A673 (cell line): ENCODE results near the gene ZBTB1. TPM values are rescaled to one million over a fixed set of nuclear protein-coding genes. Genes with fewer than 3 reads are reported as not detected.

Experiments used
- BruUV-seq: library from RNA; stranded (reverse); fragments of 400-500 nt; replicated peaks from 2 replicates; lab custom pipeline; 2021; lab: Mats Ljungman, UMichigan
- CTCF ChIA-PET: fragments of 300-600 bp; sonication (Branson Sonifier 250); formaldehyde crosslinking; loops from one replicate; lab custom pipeline; 2022; ENCODE audit warnings: antibody characterized with exemption; lab: Charles Lee
- POLR2A ChIA-PET: fragments of 300-600 bp; sonication (Branson Sonifier 250); formaldehyde crosslinking; loops from one replicate; lab custom pipeline; 2022; ENCODE audit warnings: antibody characterized with exemption; ENCODE audit not compliant: low non-redundant PET; lab: Charles Lee
- DNase-seq: peaks from one replicate; pipeline ENCODE4 v3.0.0-alpha.2; 2015; ENCODE audit warnings: low spot score
- H3K27ac ChIP-seq: fragments of 200-600 bp; sonication (generic); 2 replicates; pipeline ENCODE4 v1.5.1; 2016; ENCODE audit warnings: mixed run types, low read depth, mild to moderate bottlenecking, mixed read lengths, antibody characterized with exemption, low read length; ENCODE audit not compliant: poor library complexity, severe bottlenecking
- H3K27me3 ChIP-seq: fragments of 200-600 bp; sonication (generic); replicated peaks from 2 replicates; pipeline ENCODE4 v1.6.1; 2017; ENCODE audit warnings: mixed run types, low read depth, mild to moderate bottlenecking, mixed read lengths, antibody characterized with exemption, low read length; ENCODE audit not compliant: insufficient read depth, poor library complexity
- H3K36me3 ChIP-seq: fragments of 200-600 bp; sonication (generic); 2 replicates; pipeline ENCODE4 v1.6.1; 2016; ENCODE audit warnings: mixed run types, mild to moderate bottlenecking, mixed read lengths, antibody characterized with exemption, low read length; ENCODE audit not compliant: insufficient read depth, poor library complexity, severe bottlenecking
- H3K4me1 ChIP-seq: fragments of 200-600 bp; sonication (generic); 2 replicates; pipeline ENCODE4 v1.6.1; 2017; ENCODE audit warnings: mixed run types, mild to moderate bottlenecking, mixed read lengths, antibody characterized with exemption, low read length; ENCODE audit not compliant: insufficient read depth, poor library complexity, severe bottlenecking
- H3K4me3 ChIP-seq: fragments of 200-600 bp; sonication (generic); 2 replicates; pipeline ENCODE4 v1.5.1; 2016; ENCODE audit warnings: low read depth, mixed run types, mild to moderate bottlenecking, mixed read lengths, low read length; ENCODE audit not compliant: poor library complexity, severe bottlenecking
- H3K9me3 ChIP-seq: fragments of 200-600 bp; sonication (generic); 2 replicates; pipeline ENCODE4 v1.6.1; 2016; ENCODE audit warnings: mixed run types, low read depth, mild to moderate bottlenecking, mixed read lengths, antibody characterized with exemption, low read length; ENCODE audit not compliant: poor library complexity, severe bottlenecking
- EZH2 ChIP-seq: fragments of 200-600 bp; sonication (generic); IDR thresholded peaks from 2 replicates; pipeline ENCODE4 v1.6.1; 2017; ENCODE audit warnings: borderline replicate concordance, low read depth, mild to moderate bottlenecking, mixed read lengths, antibody characterized with exemption, low read length; ENCODE audit not compliant: poor library complexity, severe bottlenecking
- intact Hi-C: fragments of 100-400 bp; cut with micrococcal nuclease; formaldehyde crosslinking; loops from one replicate; pipeline ENCODE4 v1.10.0; 2022; ENCODE audit not compliant: unreplicated experiment
- total RNA-seq: library from RNA; stranded (reverse); gene quantifications from 2 replicates; pipeline ENCODE4 v1.2.3, GENCODE V29; 2021
- TF ChIP-seq, protein P1 (sequence below): fragments of 300-800, 200-600 bp; sonication (generic); conservative IDR thresholded peaks from 2 replicates; pipeline ENCODE4 v1.5.1; 2017; ENCODE audit warnings: low read depth, mild to moderate bottlenecking, antibody characterized with exemption, low read length, moderate library complexity, mixed read lengths

The ZBTB1 gene
- total RNA-seq, 1 experiment from 2014 or later = 37.7 TPM

DNA sequence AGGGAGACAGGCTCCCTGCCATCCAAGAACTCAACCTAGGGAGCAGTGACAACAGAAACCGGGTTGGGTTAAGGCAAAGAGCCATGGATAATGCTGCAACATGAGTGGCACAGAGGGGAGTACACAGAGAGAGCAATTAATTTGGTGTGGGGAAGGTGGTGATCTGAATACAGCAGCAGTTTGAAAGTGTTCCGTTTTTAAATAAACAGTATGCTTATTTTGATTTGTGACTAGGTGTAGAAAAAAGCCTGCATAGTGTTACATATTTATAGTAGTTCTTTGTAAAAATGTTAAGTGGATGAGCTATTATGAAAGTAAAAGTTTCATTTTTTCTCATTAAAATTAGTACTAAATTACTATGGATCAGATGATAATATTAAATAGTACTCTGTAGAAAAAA is 30.5 kb upstream of the ZBTB1 start:
- BruUV-seq = no TSS peak
- CTCF ChIA-PET = no interaction called here

DNA sequence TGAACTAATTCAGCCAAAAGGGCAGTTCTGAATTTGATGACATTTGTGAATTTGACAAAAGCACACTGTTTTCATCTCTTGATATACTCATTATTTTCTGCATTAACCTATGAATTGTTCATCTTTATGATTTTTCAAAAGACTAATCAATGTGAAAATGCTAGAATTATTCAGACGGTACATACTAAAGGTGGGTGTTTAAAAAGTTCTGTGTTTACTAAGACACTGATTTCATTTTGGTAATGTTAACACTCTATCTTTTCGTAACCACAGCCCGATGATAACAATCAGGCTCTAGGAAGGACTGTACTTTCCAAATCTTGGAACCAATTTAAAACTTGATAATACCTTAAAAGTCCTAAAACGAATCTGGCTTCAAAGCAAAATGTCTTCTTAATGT is 29.9 kb upstream of the ZBTB1 start:
- ChIA-PET CTCF (no interaction called here), POLR2A (no interaction called here)
- intact Hi-C loops = loop anchor here (5.0 kb wide), 1 partner anchor 132 kb away; no protein-coding TSS in a partner anchor
- Histone ChIP-seq H3K27me3 (no peaks in the 10 kb centered on the region), H3K4me1 (peaks cover 10% of the 10 kb centered on the region), H3K36me3 (no peaks in the 10 kb centered on the region), H3K9me3 (no peaks in the 10 kb centered on the region), H3K4me3 (no peak overlapping the region), H3K27ac (no peak overlapping the region)
- TF ChIP-seq EZH2 = no peak
- TF ChIP-seq, protein P1, sequence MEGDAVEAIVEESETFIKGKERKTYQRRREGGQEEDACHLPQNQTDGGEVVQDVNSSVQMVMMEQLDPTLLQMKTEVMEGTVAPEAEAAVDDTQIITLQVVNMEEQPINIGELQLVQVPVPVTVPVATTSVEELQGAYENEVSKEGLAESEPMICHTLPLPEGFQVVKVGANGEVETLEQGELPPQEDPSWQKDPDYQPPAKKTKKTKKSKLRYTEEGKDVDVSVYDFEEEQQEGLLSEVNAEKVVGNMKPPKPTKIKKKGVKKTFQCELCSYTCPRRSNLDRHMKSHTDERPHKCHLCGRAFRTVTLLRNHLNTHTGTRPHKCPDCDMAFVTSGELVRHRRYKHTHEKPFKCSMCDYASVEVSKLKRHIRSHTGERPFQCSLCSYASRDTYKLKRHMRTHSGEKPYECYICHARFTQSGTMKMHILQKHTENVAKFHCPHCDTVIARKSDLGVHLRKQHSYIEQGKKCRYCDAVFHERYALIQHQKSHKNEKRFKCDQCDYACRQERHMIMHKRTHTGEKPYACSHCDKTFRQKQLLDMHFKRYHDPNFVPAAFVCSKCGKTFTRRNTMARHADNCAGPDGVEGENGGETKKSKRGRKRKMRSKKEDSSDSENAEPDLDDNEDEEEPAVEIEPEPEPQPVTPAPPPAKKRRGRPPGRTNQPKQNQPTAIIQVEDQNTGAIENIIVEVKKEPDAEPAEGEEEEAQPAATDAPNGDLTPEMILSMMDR = no peak
- no peak for DNase-seq
- no TSS peak for BruUV-seq

More for the DNA sequence above, 30.5 kb upstream of the ZBTB1 start:
- no peak for DNase-seq
- POLR2A ChIA-PET = no interaction called here
- Histone ChIP-seq H3K4me1 (peaks cover 10% of the 10 kb centered on the region), H3K9me3 (no peaks in the 10 kb centered on the region), H3K27me3 (no peaks in the 10 kb centered on the region), H3K27ac (no peak overlapping the region), H3K4me3 (no peak overlapping the region), H3K36me3 (no peaks in the 10 kb centered on the region)
- TF ChIP-seq EZH2 = no peak
- TF ChIP-seq, protein P1 = no peak
- intact Hi-C loops = no loop called here

DNA sequence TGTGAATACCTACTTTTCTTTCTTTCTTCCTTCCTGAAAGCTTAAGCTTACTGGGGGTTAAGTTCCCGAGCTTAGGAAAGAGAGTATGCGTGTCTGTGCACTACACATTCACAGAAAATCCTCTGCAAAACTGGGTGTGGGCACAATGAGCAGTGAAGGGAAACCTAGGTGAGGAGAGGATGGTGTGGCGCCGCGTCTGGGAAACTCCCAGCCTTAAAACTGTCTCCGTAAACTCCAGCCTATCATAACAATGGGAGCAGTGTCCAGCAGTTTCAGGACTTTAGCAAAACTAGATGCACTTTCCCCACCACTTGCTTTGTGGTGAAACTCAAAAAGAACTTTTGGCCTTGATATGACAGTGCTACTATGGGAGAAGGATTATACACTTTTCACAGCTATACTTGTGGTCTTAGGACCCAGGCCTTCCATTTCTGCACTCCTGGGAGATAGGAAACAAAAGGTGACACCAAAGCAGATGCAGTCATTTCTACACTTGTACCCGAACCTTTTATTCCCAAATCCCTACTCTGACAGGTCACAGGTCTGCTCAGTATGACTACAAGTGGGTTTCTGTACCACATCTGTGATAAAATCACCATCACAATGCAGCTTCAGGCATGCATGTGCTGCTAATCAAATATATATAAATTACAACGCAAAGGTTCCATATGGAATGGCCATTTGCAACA is 28.8 kb upstream of the ZBTB1 start:
- DNase-seq = no peak
- Histone ChIP-seq H3K4me3 (no peak overlapping the region), H3K9me3 (no peaks in the 10 kb centered on the region), H3K27me3 (no peaks in the 10 kb centered on the region), H3K4me1 (peaks cover 10% of the 10 kb centered on the region), H3K27ac (no peak overlapping the region), H3K36me3 (no peaks in the 10 kb centered on the region)
- BruUV-seq = no TSS peak
- CTCF ChIA-PET = no interaction called here
- intact Hi-C loops = loop anchor here (5.0 kb wide), 1 partner anchor 133 kb away; no protein-coding TSS in a partner anchor
- POLR2A ChIA-PET = no interaction called here
- TF ChIP-seq, protein P1 = no peak
- no peak for TF ChIP-seq EZH2
